HepG2 (cell line): ENCODE measurements around the gene GGTA1. TPM values are rescaled to one million over a fixed set of nuclear protein-coding genes. Genes with fewer than 3 reads are reported as not detected.

Experiments
- AGO2 ChIP-seq: fragments of 200-400 bp; formaldehyde crosslinking; optimal IDR thresholded peaks from 2 replicates; pipeline ENCODE3; 2017; ENCODE audit warnings: mild to moderate bottlenecking, low read depth, low read length, moderate library complexity
- ARID2 ChIP-seq: sonication (generic); formaldehyde crosslinking; IDR thresholded peaks from 2 replicates; pipeline ENCODE4 v1.8.1; 2022; ENCODE audit warnings: mild to moderate bottlenecking, missing genetic modification reagents, borderline replicate concordance
- HNRNPLL ChIP-seq: fragments of 200-400 bp; formaldehyde crosslinking; IDR thresholded peaks from 2 replicates; pipeline ENCODE4 v1.6.1; 2017; ENCODE audit warnings: mild to moderate bottlenecking, low read depth, low read length; ENCODE audit not compliant: poor library complexity, severe bottlenecking
- MEIS1 ChIP-seq: sonication (generic); formaldehyde crosslinking; IDR thresholded peaks from 2 replicates; pipeline ENCODE4 v1.9.0; 2021; ENCODE audit warnings: mild to moderate bottlenecking, missing genetic modification reagents, moderate library complexity, borderline replicate concordance
- PLRG1 ChIP-seq: fragments of 450-650 bp; conservative IDR thresholded peaks from 2 replicates; pipeline ENCODE4 v1.6.1; 2016
- REL ChIP-seq: sonication (generic); formaldehyde crosslinking; conservative IDR thresholded peaks from 2 replicates; pipeline ENCODE4 v1.8.0; 2022; ENCODE audit warnings: mild to moderate bottlenecking, missing genetic modification reagents, moderate library complexity
- SKI ChIP-seq: fragments of 450-650 bp; IDR thresholded peaks from one replicate; pipeline ENCODE4 v1.6.1; 2018; ENCODE audit warnings: mild to moderate bottlenecking; ENCODE audit not compliant: partially characterized antibody
- ZBTB21 ChIP-seq: sonication (generic); formaldehyde crosslinking; IDR thresholded peaks from 2 replicates; pipeline ENCODE4 v1.4.0; 2020; ENCODE audit warnings: missing genetic modification reagents
- ZNF563 ChIP-seq: sonication (generic); formaldehyde crosslinking; IDR thresholded peaks from 2 replicates; pipeline ENCODE4 v1.8.0; 2022; ENCODE audit warnings: mild to moderate bottlenecking, moderate library complexity, missing genetic modification reagents
- ZNF724P ChIP-seq: sonication (generic); formaldehyde crosslinking; IDR thresholded peaks from 2 replicates; pipeline ENCODE4 v1.8.0; 2022; ENCODE audit warnings: missing genetic modification reagents, borderline replicate concordance
- ZNF773 ChIP-seq: sonication (generic); formaldehyde crosslinking; IDR thresholded peaks from 2 replicates; pipeline ENCODE4 v1.4.0; 2020; ENCODE audit warnings: missing genetic modification reagents, borderline replicate concordance
- ZNF792 ChIP-seq: IDR thresholded peaks from 2 replicates; pipeline ENCODE4 v1.6.1; 2016
- ZZZ3 ChIP-seq: sonication (generic); formaldehyde crosslinking; IDR thresholded peaks from 2 replicates; pipeline ENCODE4 v1.4.0; 2020; ENCODE audit warnings: missing genetic modification reagents, mild to moderate bottlenecking, borderline replicate concordance
- polyA plus RNA-seq, 8 experiments: library from polyadenylated mRNA; depleted of rRNA in 3 of 8; stranded (reverse) in 7 of 8; unstranded in 1 of 8; fragments of >200 nt; fragmentation: Illumina TruSeq in 4 of 8; extraction: Trizol in 4 of 8; gene quantifications; 2 replicates each; pipeline versions ENCODE4 v1.2.1 to v1.2.3, GENCODE V29; 2011 to 2016; ENCODE audit warnings: low read depth in 4 of 8, missing spikeins in 1 of 8, mixed read lengths in 1 of 8; ENCODE audit not compliant: insufficient read depth in 1 of 8
- total RNA-seq, 5 experiments: library from RNA; depleted of rRNA; stranded (reverse); fragments of >200 nt; fragmentation: Illumina TruSeq; extraction: Trizol; gene quantifications; 2 replicates each; pipeline ENCODE4 v1.2.3, GENCODE V29; 2016; ENCODE audit warnings: low read depth in 1 of 5
- TF ChIP-seq, protein P1 (sequence below): sonication (generic); formaldehyde crosslinking; IDR thresholded peaks from 2 replicates; pipeline ENCODE4 v1.5.0; 2020; ENCODE audit warnings: mild to moderate bottlenecking, missing genetic modification reagents
- TF ChIP-seq, protein P2 (sequence below): sonication (generic); formaldehyde crosslinking; IDR thresholded peaks from 2 replicates; pipeline ENCODE4 v1.8.0; 2022; ENCODE audit warnings: mild to moderate bottlenecking, missing genetic modification reagents
- TF ChIP-seq, protein P3 (sequence below): IDR thresholded peaks from 2 replicates; pipeline ENCODE4 v1.6.1; 2016; ENCODE audit warnings: low read depth, borderline replicate concordance
- TF ChIP-seq, protein P4 (sequence below): sonication (generic); formaldehyde crosslinking; conservative IDR thresholded peaks from 2 replicates; pipeline ENCODE4 v1.8.0; 2022; ENCODE audit warnings: missing genetic modification reagents
- TF ChIP-seq, protein P5 (sequence below): sonication (generic); formaldehyde crosslinking; IDR thresholded peaks from 2 replicates; pipeline ENCODE4 v1.5.0; 2020; ENCODE audit warnings: mild to moderate bottlenecking, missing genetic modification reagents, moderate library complexity
- TF ChIP-seq, protein P6 (sequence below): conservative IDR thresholded peaks from 2 replicates; pipeline ENCODE4 v1.6.1; 2018; ENCODE audit warnings: missing genetic modification reagents
- TF ChIP-seq, protein P7 (sequence below): sonication (generic); formaldehyde crosslinking; IDR thresholded peaks from 2 replicates; pipeline ENCODE4 v1.4.0; 2020; ENCODE audit warnings: missing genetic modification reagents; ENCODE audit errors: not compliant biosample characterization

The GGTA1 gene
- total and polyA plus RNA-seq, 2 of the 13 experiments (the other 11 are each of a cell fraction or from before 2014, with no cell fraction given), result not detected

DNA sequence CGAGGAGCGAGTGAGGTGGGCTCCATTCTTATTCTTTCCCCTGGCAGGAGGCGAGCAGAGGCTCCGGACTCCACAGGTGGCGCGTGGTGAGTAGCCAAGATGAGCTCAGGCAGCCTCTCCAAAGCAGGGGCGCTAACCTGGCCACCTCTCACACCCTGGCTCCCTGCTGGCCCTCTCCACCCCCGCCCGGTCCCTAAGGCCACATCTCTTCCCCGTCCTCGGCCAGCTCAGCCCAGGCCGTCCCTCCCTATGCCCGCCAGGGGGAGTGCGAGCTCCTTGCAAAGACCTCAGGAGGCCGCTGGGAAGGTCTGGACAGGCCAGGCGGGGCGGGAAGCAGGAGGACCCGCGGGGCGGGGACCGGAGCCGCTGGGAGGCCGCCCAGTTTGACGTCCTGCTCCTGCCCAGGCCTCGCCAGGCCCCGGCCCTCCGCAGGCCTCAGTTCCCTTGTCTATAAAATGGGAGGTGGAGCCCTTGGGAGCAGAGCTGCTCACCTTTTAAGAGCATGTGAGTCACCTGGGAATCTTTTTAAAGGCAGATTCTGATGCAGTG, 46.3 kb upstream of the GGTA1 start (continued):
- TF ChIP-seq, protein P1, sequence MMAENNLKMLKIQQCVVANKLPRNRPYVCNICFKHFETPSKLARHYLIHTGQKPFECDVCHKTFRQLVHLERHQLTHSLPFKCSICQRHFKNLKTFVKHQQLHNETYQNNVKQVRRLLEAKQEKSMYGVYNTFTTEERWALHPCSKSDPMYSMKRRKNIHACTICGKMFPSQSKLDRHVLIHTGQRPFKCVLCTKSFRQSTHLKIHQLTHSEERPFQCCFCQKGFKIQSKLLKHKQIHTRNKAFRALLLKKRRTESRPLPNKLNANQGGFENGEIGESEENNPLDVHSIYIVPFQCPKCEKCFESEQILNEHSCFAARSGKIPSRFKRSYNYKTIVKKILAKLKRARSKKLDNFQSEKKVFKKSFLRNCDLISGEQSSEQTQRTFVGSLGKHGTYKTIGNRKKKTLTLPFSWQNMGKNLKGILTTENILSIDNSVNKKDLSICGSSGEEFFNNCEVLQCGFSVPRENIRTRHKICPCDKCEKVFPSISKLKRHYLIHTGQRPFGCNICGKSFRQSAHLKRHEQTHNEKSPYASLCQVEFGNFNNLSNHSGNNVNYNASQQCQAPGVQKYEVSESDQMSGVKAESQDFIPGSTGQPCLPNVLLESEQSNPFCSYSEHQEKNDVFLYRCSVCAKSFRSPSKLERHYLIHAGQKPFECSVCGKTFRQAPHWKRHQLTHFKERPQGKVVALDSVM (CRISPR knock-in tag), result peak; percentile 65; the same call in 1 of the 2 replicates
- TF ChIP-seq ZNF563 (no peak), ZZZ3 (CRISPR knock-in tag) (no peak), ZNF724P (CRISPR knock-in tag) (no peak), ZNF773 (CRISPR knock-in tag) (no peak), HNRNPLL (no peak), AGO2 (no peak), MEIS1 (CRISPR knock-in tag) (no peak), ARID2 (CRISPR knock-in tag) (no peak), ZBTB21 (no peak), REL (CRISPR knock-in tag) (no peak), ZNF792 (0 out of 2 replicates have a peak, but pooled peaks have one; percentile 44), SKI (no peak), PLRG1 (no peak)
- TF ChIP-seq, protein P2, sequence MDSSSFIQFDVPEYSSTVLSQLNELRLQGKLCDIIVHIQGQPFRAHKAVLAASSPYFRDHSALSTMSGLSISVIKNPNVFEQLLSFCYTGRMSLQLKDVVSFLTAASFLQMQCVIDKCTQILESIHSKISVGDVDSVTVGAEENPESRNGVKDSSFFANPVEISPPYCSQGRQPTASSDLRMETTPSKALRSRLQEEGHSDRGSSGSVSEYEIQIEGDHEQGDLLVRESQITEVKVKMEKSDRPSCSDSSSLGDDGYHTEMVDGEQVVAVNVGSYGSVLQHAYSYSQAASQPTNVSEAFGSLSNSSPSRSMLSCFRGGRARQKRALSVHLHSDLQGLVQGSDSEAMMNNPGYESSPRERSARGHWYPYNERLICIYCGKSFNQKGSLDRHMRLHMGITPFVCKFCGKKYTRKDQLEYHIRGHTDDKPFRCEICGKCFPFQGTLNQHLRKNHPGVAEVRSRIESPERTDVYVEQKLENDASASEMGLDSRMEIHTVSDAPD, result no peak
- TF ChIP-seq, protein P3, sequence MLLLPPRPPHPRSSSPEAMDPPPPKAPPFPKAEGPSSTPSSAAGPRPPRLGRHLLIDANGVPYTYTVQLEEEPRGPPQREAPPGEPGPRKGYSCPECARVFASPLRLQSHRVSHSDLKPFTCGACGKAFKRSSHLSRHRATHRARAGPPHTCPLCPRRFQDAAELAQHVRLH (CRISPR knock-in tag), result peak; percentile 62; the same call in 1 of the 2 replicates
- TF ChIP-seq, protein P4, sequence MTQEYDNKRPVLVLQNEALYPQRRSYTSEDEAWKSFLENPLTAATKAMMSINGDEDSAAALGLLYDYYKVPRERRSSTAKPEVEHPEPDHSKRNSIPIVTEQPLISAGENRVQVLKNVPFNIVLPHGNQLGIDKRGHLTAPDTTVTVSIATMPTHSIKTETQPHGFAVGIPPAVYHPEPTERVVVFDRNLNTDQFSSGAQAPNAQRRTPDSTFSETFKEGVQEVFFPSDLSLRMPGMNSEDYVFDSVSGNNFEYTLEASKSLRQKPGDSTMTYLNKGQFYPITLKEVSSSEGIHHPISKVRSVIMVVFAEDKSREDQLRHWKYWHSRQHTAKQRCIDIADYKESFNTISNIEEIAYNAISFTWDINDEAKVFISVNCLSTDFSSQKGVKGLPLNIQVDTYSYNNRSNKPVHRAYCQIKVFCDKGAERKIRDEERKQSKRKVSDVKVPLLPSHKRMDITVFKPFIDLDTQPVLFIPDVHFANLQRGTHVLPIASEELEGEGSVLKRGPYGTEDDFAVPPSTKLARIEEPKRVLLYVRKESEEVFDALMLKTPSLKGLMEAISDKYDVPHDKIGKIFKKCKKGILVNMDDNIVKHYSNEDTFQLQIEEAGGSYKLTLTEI (CRISPR knock-in tag), result no peak
- TF ChIP-seq, protein P5, sequence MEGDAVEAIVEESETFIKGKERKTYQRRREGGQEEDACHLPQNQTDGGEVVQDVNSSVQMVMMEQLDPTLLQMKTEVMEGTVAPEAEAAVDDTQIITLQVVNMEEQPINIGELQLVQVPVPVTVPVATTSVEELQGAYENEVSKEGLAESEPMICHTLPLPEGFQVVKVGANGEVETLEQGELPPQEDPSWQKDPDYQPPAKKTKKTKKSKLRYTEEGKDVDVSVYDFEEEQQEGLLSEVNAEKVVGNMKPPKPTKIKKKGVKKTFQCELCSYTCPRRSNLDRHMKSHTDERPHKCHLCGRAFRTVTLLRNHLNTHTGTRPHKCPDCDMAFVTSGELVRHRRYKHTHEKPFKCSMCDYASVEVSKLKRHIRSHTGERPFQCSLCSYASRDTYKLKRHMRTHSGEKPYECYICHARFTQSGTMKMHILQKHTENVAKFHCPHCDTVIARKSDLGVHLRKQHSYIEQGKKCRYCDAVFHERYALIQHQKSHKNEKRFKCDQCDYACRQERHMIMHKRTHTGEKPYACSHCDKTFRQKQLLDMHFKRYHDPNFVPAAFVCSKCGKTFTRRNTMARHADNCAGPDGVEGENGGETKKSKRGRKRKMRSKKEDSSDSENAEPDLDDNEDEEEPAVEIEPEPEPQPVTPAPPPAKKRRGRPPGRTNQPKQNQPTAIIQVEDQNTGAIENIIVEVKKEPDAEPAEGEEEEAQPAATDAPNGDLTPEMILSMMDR (CRISPR knock-in tag), result peak; percentile 99
- TF ChIP-seq, protein P6, sequence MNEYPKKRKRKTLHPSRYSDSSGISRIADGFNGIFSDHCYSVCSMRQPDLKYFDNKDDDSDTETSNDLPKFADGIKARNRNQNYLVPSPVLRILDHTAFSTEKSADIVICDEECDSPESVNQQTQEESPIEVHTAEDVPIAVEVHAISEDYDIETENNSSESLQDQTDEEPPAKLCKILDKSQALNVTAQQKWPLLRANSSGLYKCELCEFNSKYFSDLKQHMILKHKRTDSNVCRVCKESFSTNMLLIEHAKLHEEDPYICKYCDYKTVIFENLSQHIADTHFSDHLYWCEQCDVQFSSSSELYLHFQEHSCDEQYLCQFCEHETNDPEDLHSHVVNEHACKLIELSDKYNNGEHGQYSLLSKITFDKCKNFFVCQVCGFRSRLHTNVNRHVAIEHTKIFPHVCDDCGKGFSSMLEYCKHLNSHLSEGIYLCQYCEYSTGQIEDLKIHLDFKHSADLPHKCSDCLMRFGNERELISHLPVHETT (CRISPR knock-in tag), result no peak
- TF ChIP-seq, protein P7, sequence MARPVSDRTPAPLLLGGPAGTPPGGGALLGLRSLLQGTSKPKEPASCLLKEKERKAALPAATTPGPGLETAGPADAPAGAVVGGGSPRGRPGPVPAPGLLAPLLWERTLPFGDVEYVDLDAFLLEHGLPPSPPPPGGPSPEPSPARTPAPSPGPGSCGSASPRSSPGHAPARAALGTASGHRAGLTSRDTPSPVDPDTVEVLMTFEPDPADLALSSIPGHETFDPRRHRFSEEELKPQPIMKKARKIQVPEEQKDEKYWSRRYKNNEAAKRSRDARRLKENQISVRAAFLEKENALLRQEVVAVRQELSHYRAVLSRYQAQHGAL (CRISPR knock-in tag), result no peak
